Trophoblast cell (in vitro differentiated cells and primary cell): ENCODE data around the gene MAP3K2.
A peak's percentile ranks its signal among the peaks of the same experiment; 100 is the strongest.

Experiments
- DNase-seq, 2 donors: peaks; one replicate each; pipeline ENCODE4 v3.0.0-alpha.2; 2016
- H2AFZ ChIP-seq: 2 replicates; pipeline ENCODE4 v1.6.1; 2013; ENCODE audit warnings: low read length, moderate library complexity, mild to moderate bottlenecking; ENCODE audit not compliant: insufficient read depth, poor library complexity
- H2AK5ac ChIP-seq: 2 replicates; pipeline ENCODE4 v1.6.1; 2013; ENCODE audit warnings: mild to moderate bottlenecking, low read length
- H2BK120ac ChIP-seq: 2 replicates; pipeline ENCODE4 v1.6.1; 2013; ENCODE audit warnings: low read length, mild to moderate bottlenecking, moderate library complexity; ENCODE audit not compliant: insufficient read depth, poor library complexity
- H2BK12ac ChIP-seq: 2 replicates; pipeline ENCODE4 v1.6.1; 2013; ENCODE audit warnings: mild to moderate bottlenecking, low read length, moderate library complexity
- H2BK5ac ChIP-seq: 2 replicates; pipeline ENCODE4 v1.6.1; 2013; ENCODE audit warnings: low read length, low read depth, moderate library complexity, mild to moderate bottlenecking; ENCODE audit not compliant: poor library complexity
- H3K14ac ChIP-seq: 2 replicates; pipeline ENCODE4 v1.6.1; 2013; ENCODE audit warnings: mild to moderate bottlenecking, low read length
- H3K18ac ChIP-seq: 2 replicates; pipeline ENCODE4 v1.6.1; 2013; ENCODE audit warnings: mild to moderate bottlenecking, low read length
- H3K23ac ChIP-seq: 2 replicates; pipeline ENCODE4 v1.6.1; 2013; ENCODE audit warnings: low read length
- H3K27ac ChIP-seq: 2 replicates; pipeline ENCODE4 v1.5.1; 2013; ENCODE audit warnings: low read depth, mild to moderate bottlenecking, inconsistent platforms, low read length, moderate library complexity
- H3K27me3 ChIP-seq: 2 replicates; pipeline ENCODE4 v1.6.1; 2013; ENCODE audit warnings: inconsistent platforms, mild to moderate bottlenecking, low read length, moderate library complexity; ENCODE audit not compliant: insufficient read depth
- H3K36me3 ChIP-seq, 2 experiments: 1 replicate in 1 of 2; 2 replicates in 1 of 2; pipeline ENCODE4 v1.6.1; 2013; ENCODE audit warnings: low read length in 2 of 2, mild to moderate bottlenecking in 2 of 2, moderate library complexity in 1 of 2; ENCODE audit not compliant: insufficient read depth in 2 of 2, control insufficient read depth in 1 of 2
- H3K4ac ChIP-seq: 2 replicates; pipeline ENCODE4 v1.6.1; 2013; ENCODE audit warnings: low read depth, mild to moderate bottlenecking, low read length, moderate library complexity
- H3K4me1 ChIP-seq, 2 experiments: 1 replicate in 1 of 2; 2 replicates in 1 of 2; pipeline ENCODE4 v1.6.1; 2013; ENCODE audit warnings: low read length in 2 of 2, mild to moderate bottlenecking in 2 of 2, moderate library complexity in 1 of 2; ENCODE audit not compliant: insufficient read depth in 2 of 2, control insufficient read depth in 1 of 2
- H3K4me2 ChIP-seq: 2 replicates; pipeline ENCODE4 v1.6.1; 2013; ENCODE audit warnings: inconsistent platforms, mild to moderate bottlenecking, low read length, moderate library complexity
- H3K4me3 ChIP-seq: 2 replicates; pipeline ENCODE4 v1.5.1; 2013; ENCODE audit warnings: mild to moderate bottlenecking, low read depth, low read length, inconsistent platforms
- H3K79me1 ChIP-seq: one replicate; pipeline ENCODE4 v1.6.1; 2013; ENCODE audit warnings: low read length
- H3K79me2 ChIP-seq: 2 replicates; pipeline ENCODE4 v1.6.1; 2013; ENCODE audit warnings: low read length, mild to moderate bottlenecking; ENCODE audit not compliant: control insufficient read depth, insufficient read depth, poor library complexity
- H3K9ac ChIP-seq: 2 replicates; pipeline ENCODE4 v1.6.1; 2013; ENCODE audit warnings: mild to moderate bottlenecking, low read length
- H3K9me3 ChIP-seq: 2 replicates; pipeline ENCODE4 v1.6.1; 2013; ENCODE audit warnings: low read depth, mild to moderate bottlenecking, control low read depth, inconsistent platforms, low read length; ENCODE audit not compliant: insufficient read depth
- H4K12ac ChIP-seq: 2 replicates; pipeline ENCODE4 v1.6.1; 2013; ENCODE audit warnings: low read depth, mild to moderate bottlenecking, low read length, moderate library complexity
- H4K8ac ChIP-seq: 2 replicates; pipeline ENCODE4 v1.6.1; 2013; ENCODE audit warnings: low read depth, mild to moderate bottlenecking, low read length, moderate library complexity
- H4K91ac ChIP-seq: one replicate; pipeline ENCODE4 v1.6.1; 2013; ENCODE audit warnings: low read depth, mild to moderate bottlenecking, low read length, moderate library complexity
- WGBS: extraction: QIAGEN DNeasy Blood & Tissue Kit; methylation state at CpG from one replicate; pipeline ENCODE4 v1.1.7; 2013; ENCODE audit warnings: missing lambda C conversion rate; ENCODE audit not compliant: insufficient read length, insufficient coverage; ENCODE audit errors: extremely low coverage; 5-methylcytosine and 5-hydroxymethylcytosine counted together

Gene MAP3K2

DNA sequence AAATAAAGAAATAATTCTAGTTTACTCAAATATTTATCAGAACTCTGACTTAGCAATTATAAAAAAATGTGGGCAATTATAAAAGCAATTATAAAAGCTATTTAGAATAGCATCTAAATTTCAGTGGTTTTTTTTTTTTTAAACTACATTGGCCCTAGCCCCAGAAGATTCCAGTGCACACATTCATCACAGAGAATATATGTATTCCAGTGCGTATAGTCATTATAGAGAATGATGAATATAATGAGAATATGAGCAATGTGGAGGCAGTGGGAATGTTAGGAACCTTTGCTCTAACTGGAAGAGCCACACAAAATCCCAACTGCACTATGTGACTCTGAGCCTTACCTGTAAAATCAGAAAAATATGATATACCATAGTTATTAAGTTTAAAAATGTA is 10.5 kb downstream of the MAP3K2 start:
- H3K9me3 ChIP-seq, result peaks cover 6% of the 10 kb centered on the region
- no peak for DNase-seq
- WGBS, result no CpG with 5 or more reads among the region's 1 CpG

DNA sequence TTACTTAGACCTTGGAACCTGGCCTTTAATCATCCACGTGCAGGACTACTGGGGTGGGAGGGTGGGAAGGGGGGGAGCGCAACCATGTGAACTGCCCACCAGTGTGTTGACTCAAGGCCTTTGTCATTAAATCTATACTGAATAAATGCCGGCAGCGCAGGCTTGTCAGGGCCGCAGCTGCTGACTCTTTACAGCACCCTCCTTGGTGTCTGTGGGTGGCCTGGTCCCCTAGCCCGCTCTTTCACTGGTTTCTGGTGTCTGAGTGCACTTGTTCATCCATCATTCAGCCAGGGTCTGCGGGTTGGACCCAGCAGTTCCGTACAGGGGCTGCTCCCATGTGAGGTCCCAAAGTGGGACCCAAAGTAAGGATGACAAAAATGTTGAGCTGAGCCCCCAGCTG is 11.5 kb downstream of the MAP3K2 start:
- Histone ChIP-seq H3K27ac (no peak overlapping the region), H2AK5ac (no peak overlapping the region), H3K36me3 (peaks cover 4 to 6% of the 10 kb centered on the region in 2 experiments), H3K4me2 (no peak overlapping the region), H3K27me3 (no peaks in the 10 kb centered on the region), H3K4ac (peak overlapping the region; percentile 5), H4K91ac (no peak overlapping the region), H3K18ac (no peak overlapping the region), H4K8ac (no peak overlapping the region), H3K79me1 (no peaks in the 10 kb centered on the region), H3K14ac (no peak overlapping the region), H2AFZ (no peak overlapping the region), H3K4me1 (no peaks in the 10 kb centered on the region), H2BK5ac (no peak overlapping the region), H3K4me3 (no peak overlapping the region), H3K79me2 (peaks cover 4% of the 10 kb centered on the region), H3K9me3 (peaks cover 6% of the 10 kb centered on the region), H3K23ac (no peak overlapping the region), H3K9ac (no peak overlapping the region), H2BK120ac (no peak overlapping the region), H4K12ac (no peak overlapping the region), H2BK12ac (no peak overlapping the region)
- WGBS, result no CpG with 5 or more reads among the region's 8 CpGs
- DNase-seq, result no peak

More for the DNA sequence above, 10.5 kb downstream of the MAP3K2 start:
- H2BK12ac ChIP-seq, result no peak overlapping the region
- H3K4me1 ChIP-seq, result no peaks in the 10 kb centered on the region
- H2BK5ac ChIP-seq, result no peak overlapping the region
- no peak overlapping the region for H4K8ac ChIP-seq
- no peak overlapping the region for H3K9ac ChIP-seq
- no peak overlapping the region for H2AFZ ChIP-seq
- no peak overlapping the region for H4K91ac ChIP-seq
- no peak overlapping the region for H2AK5ac ChIP-seq
- H3K4ac ChIP-seq, result no peak overlapping the region
- H3K4me2 ChIP-seq, result no peak overlapping the region
- no peak overlapping the region for H2BK120ac ChIP-seq
- H3K36me3 ChIP-seq, result peaks cover 4 to 6% of the 10 kb centered on the region in 2 experiments
- H3K4me3 ChIP-seq, result no peak overlapping the region
- no peak overlapping the region for H4K12ac ChIP-seq
- no peak overlapping the region for H3K18ac ChIP-seq
- H3K23ac ChIP-seq, result no peak overlapping the region
- H3K79me1 ChIP-seq, result no peaks in the 10 kb centered on the region
- no peak overlapping the region for H3K14ac ChIP-seq
- no peaks in the 10 kb centered on the region for H3K27me3 ChIP-seq
- H3K27ac ChIP-seq, result no peak overlapping the region
- H3K79me2 ChIP-seq, result peaks cover 2% of the 10 kb centered on the region

DNA sequence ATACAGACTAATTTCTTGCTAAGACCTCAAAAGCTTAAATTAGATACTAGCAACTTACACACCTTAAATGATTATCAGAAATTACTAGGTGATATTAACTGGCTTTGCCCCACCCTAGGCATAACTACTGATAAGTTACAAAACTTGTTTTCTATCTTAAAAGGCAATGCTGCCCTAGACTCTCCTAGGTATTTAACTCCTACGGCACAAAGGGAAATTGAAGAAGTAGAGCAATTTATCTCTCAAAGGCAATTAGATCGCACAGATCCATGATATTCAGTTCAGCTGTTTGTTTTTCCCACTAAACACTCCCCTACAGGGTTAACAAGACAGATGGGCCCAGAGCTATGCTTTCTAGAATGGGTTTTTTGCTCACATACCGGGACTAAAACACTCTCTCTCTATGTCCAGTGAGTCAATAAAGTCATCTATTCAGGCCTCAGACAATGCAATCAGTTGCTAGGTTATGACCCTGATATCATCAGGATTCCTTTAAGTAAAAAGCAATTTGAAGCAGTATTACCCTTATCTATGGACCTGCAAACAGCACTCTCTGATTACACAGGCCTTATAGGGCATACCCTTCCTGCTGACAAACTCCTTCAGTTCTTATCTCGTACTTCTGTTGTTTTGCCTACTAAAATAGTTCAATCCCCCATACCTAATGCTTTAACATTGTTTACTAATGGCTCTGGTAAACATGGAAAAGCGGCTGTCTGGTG is 14.3 kb downstream of the MAP3K2 start:
- Histone ChIP-seq H4K8ac (no peak overlapping the region), H4K12ac (no peak overlapping the region), H3K4ac (no peak overlapping the region), H3K79me1 (no peaks in the 10 kb centered on the region), H3K23ac (no peak overlapping the region), H3K4me1 (no peaks in the 10 kb centered on the region), H2AFZ (no peak overlapping the region), H3K9ac (no peak overlapping the region), H3K4me3 (no peak overlapping the region), H2BK12ac (no peak overlapping the region), H3K9me3 (peaks cover 13% of the 10 kb centered on the region), H3K79me2 (peaks cover 4% of the 10 kb centered on the region), H3K36me3 (peaks cover 4 to 6% of the 10 kb centered on the region in 2 experiments), H3K27ac (no peak overlapping the region), H4K91ac (no peak overlapping the region), H3K27me3 (no peaks in the 10 kb centered on the region), H3K18ac (no peak overlapping the region), H3K4me2 (no peak overlapping the region), H2BK120ac (no peak overlapping the region), H2AK5ac (no peak overlapping the region), H3K14ac (no peak overlapping the region), H2BK5ac (no peak overlapping the region)
- WGBS, result no CpG with 5 or more reads among the region's 5 CpGs
- DNase-seq, result peak; percentile 20 to 41

DNA sequence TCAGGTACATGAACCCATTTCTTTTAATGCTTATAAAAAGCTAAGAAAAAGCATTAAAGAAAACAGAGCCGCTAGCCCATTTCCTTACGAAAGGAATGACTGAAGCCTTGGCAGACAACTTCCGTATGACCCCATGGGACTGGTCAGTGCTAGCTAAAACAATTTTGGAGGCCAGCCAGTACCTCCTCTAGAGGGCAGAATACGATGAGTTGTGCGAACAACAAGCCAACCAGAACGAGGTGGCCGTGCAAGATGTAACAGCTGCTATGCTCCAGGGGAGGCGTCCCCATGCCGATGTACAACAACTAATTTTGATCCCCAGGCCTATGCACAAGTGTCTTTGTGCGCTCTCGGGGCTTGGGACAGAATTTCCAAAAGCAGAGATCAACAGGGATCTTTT is 16.7 kb downstream of the MAP3K2 start:
- Histone ChIP-seq H3K9ac (no peak overlapping the region), H4K91ac (no peak overlapping the region), H3K79me1 (no peaks in the 10 kb centered on the region), H4K8ac (no peak overlapping the region), H3K4me2 (no peak overlapping the region), H4K12ac (no peak overlapping the region), H3K27me3 (no peaks in the 10 kb centered on the region), H3K14ac (no peak overlapping the region), H3K36me3 (peaks cover 0 to 2% of the 10 kb centered on the region in 2 experiments), H2AFZ (no peak overlapping the region), H3K9me3 (peaks cover 7% of the 10 kb centered on the region), H2AK5ac (no peak overlapping the region), H3K4me1 (no peaks in the 10 kb centered on the region), H3K18ac (peak overlapping the region; percentile 65), H3K4ac (no peak overlapping the region), H2BK5ac (no peak overlapping the region), H3K4me3 (no peak overlapping the region), H2BK12ac (no peak overlapping the region), H3K79me2 (peaks cover 2% of the 10 kb centered on the region), H2BK120ac (no peak overlapping the region), H3K23ac (no peak overlapping the region), H3K27ac (no peak overlapping the region)
- DNase-seq, result no peak
- WGBS, result no CpG with 5 or more reads among the region's 11 CpGs
